ENCODE data around the gene EVL.
"Not testable (repeated sequence)": the region's sequence is repeated elsewhere in the genome, so short reads cannot be mapped to it uniquely, and the experiment has no call there.

EVL gene

DNA sequence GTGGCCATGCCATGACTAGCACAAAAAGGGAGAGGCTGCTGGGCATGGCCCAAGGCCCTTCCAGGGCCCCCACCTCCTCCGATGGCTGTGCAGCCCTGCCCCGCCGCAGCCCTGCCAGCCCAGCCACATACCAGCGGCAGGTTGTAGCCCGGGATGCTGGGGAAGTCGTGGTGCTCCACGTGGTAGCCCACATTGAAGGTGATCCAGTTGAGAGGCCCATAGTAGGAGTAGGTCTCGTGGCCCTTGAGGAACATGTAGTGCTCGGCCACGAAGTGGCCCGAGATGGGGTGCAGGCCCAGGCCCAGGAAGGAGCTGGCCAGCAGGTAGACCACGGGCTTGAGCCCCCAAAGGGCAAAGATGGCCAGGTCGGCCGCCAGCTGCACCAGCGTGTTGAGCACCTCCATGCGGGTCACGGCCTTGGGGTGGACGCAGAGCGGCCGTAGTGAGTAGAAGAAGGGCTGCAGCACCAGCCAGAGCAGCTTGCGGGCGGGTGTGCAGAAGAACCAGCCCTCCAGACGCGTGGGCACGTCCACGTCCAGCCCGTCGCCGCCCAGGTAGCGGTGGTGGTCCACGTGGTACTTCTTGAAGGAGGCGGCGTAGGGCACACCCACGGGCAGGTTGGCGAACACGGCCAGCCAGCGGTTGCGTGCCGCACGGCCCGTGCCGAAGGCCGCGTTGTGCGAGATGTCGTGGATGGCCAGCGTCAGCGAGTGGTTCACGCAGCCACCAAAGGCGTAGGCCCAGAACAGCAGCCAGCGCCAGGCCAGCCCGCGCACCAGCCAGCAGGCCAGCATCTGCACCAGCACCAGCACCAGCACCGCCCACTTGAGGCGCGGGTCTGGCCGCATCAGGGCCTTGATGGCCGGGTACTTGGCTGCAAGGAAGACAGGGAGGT lies 83.9 kb downstream of the EVL start:
- no peak for DNase-seq

DNA sequence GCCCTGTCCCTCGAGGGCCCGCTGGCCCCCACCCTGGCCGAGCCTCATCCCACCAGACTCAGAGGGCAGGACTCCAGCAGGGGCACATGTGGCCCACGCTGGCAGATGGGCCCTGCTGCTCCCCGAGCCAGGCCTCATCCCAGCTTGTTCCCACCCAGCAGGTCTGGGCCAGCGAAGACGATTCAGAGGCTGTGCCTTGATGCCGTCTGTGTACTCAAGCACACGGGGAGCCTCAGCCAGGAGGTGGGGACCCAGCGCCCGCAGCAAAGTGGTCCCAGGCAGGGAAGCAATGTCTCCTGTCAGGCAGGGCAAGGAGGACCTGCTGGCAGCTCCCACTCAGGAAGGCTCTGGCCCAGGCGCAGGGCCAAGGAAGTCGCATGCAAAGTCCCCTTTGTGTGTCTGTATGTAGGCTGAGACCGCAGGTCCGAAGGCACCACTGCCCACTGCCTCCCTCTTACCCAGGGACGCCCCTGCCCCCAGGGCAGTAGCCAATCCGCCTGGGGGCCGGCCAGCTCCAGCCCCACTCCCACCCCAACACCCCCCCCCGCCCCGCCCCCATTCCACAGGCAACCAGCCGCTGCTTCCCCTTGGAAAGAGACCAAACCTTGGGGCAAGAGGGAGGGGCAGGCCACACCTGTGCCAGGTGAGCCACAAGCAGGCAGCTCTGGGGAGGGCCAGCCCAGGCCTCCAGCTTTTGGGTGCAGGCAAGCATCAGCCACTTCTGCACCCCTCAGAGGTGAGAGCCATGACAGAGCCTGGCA lies 84.8 kb downstream of the EVL start:
- DNase-seq = peak in 1 of 2 experiments; percentile 67

DNA sequence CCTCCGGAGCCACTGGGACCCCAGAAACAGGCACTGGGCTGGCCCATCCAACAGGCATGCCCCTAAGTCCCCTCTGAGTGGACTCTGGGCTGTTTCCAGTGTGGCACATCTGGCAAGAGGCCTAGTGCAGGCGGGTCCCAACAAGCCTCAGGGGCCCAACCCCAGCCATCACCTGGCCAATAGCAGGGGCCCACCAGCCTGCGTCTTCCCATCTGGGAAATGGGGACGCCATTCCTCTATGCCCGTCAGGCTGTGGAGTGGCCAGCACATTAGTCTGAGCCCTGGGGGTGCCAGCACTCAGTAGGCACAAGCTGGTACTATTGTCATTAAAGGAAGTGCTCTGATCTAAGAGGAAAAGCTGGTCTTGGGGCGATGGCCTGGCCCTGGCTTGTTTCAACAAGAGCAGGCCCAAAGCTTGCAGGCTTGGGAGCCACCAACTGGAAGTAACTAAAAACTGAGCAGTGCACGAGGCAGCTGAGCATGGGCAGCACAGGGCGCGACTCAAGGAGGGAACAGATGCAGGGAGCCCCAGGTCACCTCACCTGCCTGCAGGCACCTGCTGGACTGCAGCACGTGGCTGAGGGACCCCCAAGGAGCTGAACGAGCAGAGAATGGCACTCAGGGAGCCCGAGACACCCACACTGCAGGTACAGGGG lies 85.8 kb downstream of the EVL start:
- DNase-seq = no peak

DNA sequence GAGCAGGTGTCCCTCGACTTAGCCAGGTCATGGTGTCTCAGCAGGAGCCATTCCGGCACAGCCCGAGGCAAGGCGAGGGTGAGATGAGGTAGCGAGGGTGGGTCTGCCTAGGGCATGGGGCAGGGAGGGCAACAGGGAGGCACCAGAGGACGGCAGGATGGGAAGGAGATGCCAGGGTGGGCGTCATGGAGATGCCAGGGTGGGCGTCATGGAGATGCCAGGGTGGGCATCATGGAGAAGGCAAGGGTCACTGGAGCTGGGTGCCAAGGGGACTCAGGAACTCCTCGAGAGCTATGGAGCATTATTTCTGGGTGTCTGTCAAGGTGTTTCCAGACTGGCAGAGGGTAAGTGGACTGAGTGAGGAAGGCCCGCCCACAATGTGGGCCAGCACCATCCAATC lies 86.9 kb downstream of the EVL start:
- no peak for DNase-seq

DNA sequence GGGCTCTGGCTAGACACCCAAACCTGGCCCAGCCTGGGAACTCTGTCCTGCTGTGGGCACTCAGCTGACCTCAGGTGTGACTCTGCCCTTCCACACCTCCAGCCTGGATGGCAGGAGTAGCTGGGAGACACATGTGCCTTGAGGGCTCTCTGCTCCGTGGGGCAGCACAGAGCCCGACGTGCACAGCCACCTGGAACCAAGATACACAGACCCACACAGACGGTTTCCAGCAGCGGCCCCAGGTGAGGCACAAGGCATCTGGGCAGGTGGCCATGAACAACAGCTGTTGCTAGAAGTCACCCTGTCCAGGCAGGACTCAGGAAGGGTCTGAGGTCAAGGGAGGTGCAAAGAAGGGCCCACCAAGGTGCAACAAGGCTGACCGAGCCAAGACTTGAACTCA lies 88.3 kb downstream of the EVL start:
- DNase-seq = no peak

DNA sequence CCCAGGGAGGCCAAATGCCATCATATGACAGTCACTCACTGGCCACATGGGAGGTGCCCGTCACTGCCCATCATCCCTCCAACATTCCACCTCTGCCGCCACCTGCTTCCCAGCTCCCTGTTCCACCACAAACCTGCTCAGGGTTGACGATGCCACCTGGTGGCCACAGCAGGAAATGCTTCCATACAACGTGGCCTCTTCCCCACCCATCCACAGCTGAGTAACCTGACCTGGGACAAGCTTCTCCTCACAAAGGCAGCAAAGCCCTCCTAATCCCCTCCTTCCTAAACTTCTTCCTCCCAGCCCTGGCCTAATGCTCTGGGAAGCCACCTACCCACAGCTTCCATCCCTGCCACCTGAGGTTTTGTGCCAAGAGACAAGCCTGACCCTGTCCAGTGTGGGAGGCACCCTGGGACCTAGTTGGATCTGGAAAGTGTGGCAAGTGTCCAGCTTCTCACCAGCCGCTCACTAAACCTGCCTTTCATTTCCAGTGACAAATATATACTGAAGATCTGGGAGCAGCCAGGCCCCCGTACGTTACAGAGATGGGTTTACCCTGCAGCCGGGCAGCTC lies 89.9 kb downstream of the EVL start:
- DNase-seq = peak in 1 of 2 experiments; percentile 33

DNA sequence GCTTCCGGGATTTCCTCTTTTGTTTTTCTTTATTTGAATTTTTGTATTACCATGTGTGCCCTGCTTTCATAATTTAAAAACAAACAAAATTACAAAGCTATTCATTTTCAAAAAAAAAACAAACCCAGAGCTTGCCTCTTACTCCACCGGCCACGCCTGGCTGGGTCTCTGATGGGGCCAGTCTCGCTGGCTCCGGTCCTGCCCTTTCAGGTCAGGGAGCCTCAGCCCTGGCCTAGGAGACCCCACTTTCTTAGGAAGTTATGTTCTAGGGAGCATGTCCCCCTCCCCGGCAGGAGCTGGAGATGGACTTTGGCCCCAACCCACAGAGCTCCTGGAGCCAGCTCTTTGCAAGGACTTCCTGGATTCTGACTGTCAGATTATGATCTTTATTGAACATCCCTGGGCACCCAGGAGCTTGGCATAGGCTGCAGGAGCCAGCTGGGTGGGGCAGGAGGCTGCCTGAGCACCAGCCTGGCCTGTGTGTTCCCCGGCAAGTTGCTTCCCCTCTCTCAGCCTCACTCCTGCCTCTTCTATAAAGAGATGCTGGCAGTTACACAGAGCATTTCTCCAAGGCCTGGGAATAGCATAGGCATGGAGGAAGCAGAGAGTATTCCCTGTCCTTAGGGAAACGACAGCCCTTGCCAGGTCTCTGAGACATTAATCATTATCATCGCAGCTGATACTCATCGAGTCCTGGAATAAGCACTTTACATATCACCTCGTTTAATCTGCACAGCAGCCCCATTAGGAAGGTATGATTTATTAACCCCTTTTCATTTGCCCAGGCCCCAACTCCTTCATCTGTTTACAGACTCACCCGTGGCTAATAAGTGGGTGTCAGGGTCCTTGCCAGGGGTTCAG lies 90.8 kb downstream of the EVL start:
- peak in 1 of 2 experiments; percentile 43 for DNase-seq

DNA sequence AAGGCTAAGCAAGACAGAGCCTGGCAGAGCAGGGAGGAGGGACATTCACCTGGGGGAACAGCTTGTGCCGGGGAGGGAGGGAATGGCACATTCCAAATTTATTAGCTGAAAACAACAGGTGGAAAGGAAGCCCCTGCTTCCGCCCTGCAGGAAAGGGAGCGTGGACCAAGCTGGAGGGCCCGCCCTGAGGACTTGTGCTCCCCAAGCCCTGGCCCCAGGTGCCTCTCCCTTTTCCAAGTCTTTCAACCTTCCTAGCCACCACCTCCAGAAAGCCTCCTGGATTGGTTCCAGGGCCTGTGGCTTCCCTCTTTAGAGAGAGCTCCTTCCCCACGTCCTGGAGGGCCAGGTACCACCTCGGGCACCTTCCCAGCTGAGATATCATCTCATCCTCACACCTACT lies 91.6 kb downstream of the EVL start:
- no peak for DNase-seq

DNA sequence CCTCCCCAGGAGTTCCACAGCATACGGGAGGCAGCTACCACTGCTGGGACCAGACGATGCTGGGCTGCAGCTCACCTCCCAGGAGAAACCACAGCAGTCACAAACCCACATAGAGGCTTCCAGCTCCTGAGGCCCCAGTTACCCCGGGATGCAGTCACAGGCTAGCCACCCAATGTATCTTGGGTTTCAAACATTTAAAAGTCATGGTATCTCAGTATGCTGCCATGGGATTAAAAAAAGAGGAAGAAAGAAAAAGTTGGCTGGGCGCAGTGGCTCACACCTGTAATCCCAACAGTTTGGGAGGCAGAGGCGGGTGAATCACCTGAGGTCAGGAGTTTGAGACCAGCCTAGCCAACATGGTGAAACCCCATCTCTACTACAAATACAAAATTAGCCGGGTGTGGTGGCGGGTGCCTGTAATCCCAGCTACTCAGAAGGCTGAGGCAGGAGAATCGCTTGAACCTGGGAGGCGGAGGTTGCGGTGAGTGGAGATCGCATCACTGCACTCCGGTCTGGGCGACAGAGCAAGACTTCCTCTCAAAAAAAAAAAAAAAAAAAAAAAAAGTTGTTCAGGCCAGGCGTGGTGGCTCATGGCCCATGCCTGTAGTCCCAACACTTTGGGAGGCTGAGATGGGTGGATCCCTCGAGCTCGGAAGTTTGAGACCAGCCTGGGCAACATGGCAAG lies 92.5 kb downstream of the EVL start:
- not testable (repeated sequence) for DNase-seq

DNA sequence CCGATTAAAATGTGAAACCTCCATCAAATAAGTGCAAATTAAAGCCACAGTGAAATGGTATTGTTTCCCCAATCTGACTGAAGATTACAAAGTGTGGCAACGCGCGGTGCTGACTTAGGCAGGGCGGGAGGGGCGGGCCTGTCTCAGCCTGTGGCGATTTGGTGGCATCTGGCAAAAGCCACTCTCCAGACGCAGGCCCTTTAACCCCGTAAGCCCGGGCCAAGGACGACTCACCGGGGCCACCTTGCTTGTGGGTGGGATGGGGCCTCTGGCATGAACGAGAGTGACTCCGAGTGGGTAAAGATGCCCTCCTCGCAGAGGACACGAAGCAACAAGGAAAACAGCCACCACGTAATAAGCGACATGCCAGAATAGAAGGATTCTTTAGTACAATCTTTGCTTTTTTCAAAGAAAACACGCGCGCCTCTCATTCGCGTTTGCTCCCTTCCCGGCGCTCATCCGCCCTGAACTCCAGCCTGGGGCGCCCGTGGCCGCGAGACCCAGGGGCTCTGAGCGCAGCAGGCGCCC lies 93.4 kb downstream of the EVL start:
- DNase-seq = no peak

DNA sequence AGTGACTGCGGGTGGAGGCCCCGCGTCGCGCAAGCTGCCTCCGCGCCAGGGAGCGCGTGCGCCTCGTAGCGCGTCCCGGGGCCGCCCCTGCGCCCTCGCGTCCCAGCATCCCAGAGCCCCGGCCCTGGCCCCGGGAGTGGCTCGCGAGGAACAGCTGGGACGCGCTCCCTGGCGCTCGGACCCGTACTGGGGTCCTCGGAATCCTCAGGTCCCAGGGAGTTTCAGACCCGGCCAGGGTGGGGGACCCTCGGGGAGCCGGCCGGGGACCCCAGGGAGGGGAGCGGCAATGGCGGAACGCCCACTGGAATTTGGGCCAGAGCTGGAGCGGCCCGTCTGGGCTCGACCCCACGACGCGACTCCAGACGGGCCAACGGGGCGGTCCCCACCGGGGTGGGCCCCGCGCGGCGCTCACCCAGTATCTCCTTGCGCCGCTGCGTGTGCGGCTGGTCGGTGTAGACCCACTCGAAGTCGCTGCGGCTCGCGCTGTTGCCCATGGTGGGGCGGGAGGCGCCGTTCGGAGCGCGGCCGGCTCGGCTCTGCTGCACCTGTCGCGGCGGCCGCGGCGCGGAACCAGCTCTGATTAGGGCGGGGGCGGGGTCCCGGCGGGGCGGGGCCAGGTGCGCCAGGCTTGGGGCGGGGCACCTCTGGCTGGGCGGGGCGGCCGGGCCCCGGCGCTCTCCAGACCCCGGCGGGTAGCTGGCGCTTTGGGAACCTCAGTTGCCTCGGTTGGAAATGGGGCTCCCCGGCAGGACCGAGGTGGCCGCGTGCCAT lies 94.1 kb downstream of the EVL start, which contains the start of gene DEGS2:
Gene DEGS2 (minus strand): TSS at position 552 of the 771 bp plus-strand sequence. CDS start 58 bp downstream, at position 494.
- DNase-seq = no peak

DNA sequence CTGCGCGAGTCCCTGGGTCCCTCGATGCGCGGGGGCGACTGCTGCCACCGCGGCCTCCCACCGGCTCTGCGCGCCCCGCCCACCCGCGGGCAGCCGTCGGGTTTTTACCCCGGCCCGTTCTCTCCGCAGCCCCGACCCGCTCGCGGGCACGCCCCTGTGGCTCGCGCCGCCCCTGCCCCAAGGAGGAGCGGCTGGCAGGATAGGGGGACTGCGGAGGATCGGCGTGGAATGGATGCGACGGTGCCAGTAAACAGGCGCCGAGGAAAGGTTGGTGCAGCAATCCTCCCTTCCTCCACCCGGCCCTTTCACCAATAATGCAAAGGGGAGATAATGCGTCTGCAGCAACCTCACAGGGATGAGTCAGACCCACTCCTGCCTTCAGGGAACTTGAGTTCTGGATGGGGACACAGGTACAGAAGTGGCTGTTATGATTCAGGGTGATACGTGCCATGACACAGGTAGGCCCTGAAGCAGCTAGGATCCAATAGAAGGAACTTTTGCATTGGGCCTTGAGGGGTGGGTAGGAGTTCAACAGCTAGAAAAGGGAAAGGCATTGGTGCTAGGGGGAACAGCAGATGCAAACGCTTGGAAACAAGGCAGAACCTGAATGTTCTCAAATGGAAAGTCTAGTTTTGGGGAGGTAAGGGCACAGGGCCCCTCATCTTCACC lies 94.8 kb downstream of the EVL start:
- no peak for DNase-seq

DNA sequence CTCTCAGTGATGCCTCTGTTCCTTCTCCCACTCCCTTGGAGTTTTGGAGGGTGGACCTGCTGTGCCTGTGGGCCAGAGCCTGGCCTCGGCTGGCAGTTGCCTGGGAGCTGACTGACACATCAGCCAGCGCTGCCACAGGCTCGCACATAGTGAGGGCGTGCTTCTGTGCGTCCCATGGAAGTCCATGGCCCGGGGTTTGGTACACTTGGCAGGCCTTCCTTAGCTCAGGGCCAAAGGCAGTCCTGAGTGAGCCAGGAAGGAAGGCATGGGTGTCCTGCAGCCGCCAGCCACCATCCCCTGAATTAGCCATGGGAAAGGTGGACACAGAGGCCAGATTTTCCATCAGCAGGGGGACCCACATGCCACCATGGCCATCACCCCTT lies 95.3 kb downstream of the EVL start:
- DNase-seq = no peak

DNA sequence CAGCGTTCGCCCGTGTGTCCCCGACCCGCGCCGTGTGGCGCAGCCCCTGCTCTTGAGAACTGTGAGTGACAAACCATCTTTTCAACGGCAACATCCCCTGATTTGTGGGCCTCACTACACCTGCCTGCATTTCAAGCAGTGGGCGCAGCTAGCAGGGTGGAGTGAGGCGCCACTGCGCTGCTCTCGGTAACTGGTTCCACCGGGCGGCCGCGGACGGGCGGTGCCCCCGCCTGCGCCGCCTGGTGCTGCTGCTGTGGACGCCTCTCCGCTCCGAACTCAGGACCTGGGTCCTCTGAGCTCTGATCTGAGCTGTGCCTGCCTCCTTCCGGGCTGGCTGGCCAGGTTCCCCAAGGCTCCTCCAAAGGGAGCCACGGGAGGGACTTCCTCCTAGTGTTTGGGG lies 100.2 kb downstream of the EVL start:
- DNase-seq = no peak

DNA sequence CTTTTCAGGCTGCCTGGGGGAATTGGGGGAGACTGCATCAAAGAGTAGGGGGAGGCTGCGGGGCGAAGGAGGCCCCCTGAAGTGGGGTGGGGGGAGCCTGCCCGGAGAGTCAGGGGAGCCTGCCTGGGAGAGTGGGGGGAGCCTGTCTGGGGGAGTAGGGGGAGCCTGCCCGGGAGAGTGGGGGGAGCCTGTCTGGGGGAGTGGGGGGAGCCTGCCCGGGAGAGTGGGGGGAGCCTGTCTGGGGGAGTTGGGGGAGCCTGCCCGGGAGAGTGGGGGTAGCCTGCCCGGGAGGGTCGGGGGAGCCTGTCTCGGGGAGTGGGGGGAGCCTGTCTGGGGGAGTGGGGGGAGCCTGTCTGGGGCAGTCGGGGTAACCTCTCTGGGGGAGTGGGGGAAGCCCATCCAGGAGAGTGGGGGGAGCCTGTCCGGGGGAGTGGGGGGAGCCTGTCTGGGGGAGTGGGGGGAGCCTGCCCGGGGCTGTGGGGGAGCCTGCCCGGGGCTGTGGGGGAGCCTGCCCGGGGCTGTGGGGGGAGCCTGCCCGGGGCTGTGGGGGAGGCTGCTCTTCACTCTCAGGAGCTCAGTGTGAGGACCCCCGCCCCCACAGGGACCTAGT lies 100.7 kb downstream of the EVL start:
- no peak for DNase-seq

DNA sequence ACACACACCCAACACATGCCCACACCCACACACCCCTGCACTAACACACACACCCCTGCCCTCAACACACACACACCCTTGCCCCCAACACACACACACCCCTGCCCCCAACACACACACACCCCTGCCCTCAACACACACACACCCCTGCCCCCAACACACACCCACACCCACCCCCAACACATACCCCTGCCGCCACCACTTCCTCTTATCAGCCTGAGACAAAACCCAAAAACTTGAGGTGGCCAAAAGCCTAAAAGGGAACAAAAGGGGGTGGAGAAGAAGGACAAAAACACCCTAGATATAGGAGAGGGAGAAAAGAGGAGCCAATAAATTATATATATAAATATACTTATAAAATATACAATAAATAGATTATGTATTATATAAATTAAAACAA lies 103.3 kb downstream of the EVL start:
- DNase-seq = no peak

DNA sequence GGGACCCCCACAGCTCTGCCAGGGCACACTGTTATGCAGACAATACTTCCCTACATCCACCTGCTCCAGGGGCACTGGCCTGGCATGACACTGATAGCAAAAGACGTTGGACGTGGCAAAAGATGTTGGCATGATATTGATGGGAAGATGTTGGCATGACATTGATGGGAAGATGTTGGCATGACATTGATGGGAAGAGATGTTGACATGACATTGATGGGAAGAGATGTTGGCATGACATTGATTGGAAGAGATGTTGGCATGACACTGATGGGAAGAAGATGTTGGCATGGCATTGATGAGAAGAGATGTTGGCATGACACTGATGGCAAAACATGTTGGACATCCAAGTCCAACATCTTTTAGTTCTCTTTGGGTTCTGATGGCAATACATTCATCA lies 105.7 kb downstream of the EVL start:
- no peak for DNase-seq

DNA sequence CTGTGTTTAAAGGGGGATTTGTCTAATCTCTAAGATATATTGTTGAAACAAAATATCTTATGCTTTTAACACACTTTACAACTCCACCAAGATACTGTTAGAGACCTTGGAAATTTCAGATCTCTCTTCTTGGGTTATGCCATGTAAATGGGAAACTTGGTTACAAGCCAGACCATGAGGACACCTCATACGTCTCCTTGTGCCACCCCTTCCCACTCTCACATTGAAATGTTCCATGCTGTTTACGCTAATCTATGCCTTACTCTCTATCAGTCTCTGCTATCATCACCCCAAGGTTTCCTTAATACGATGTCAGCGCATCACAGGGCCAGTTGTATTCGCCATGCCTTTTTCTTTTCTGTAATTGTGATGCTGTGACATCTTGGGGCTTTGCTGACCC lies 107.6 kb downstream of the EVL start:
- no peak for DNase-seq

DNA sequence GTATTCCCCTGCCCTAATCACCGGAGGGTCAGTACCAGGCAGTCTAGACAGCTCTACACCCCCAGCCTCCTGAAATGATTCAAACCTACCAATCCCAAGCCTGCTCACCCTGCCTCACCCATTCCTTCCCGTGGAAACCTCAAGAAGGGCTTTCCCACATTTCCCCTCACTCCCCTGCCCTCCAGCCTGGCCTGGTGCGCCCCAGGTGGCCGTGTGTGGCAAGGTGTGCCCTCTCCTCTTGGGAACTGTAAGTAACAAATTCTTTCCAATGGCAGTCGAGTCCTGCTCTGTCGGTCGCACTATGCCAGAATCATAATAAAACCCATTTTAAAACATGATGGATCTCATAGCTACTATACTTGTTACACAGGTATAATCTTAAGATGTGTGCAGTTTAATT lies 108.1 kb downstream of the EVL start:
- no peak for DNase-seq
